Astrocyte (in vitro differentiated cells and primary cell): ENCODE results near the gene RANBP3. TPM values are rescaled to one million over a fixed set of nuclear protein-coding genes. Genes with fewer than 3 reads are reported as not detected.

Experiments
- DNase-seq: peaks from one replicate; pipeline ENCODE4 v3.0.0-alpha.2; 2010; ENCODE audit warnings: low read depth
- FAIRE-seq: peaks from 2 replicates; lab custom pipeline; 2011; peaks lifted over from hg19 to GRCh38; lab: Jason Lieb, UNC
- H2AFZ ChIP-seq: 2 replicates; pipeline ENCODE4 v1.6.0; 2012; ENCODE audit warnings: low read depth, low read length, inconsistent platforms
- H3K27ac ChIP-seq: 2 replicates; pipeline ENCODE4 v1.5.1; 2011; ENCODE audit warnings: low read depth, low read length, inconsistent platforms
- H3K27me3 ChIP-seq: 2 replicates; pipeline ENCODE4 v1.6.0; 2011; ENCODE audit warnings: low read length, inconsistent platforms; ENCODE audit not compliant: insufficient read depth
- H3K36me3 ChIP-seq: 2 replicates; pipeline ENCODE4 v1.5.1; 2011; ENCODE audit warnings: low read length, inconsistent platforms; ENCODE audit not compliant: insufficient read depth
- H3K4me1 ChIP-seq: 2 replicates; pipeline ENCODE4 v1.5.1; 2011; ENCODE audit warnings: low read length, inconsistent platforms; ENCODE audit not compliant: insufficient read depth
- H3K4me2 ChIP-seq: 2 replicates; pipeline ENCODE4 v1.6.0; 2012; ENCODE audit warnings: low read length, inconsistent platforms
- H3K4me3 ChIP-seq: 2 replicates; pipeline ENCODE4 v1.5.1; 2011; ENCODE audit warnings: low read depth, mild to moderate bottlenecking, low read length, inconsistent platforms; ENCODE audit not compliant: insufficient read depth
- H3K79me2 ChIP-seq: 2 replicates; pipeline ENCODE4 v1.6.0; 2012; ENCODE audit warnings: mild to moderate bottlenecking, low read length, inconsistent platforms; ENCODE audit not compliant: insufficient read depth
- H3K9ac ChIP-seq: 2 replicates; pipeline ENCODE4 v1.6.0; 2012; ENCODE audit warnings: mild to moderate bottlenecking, low read length, inconsistent platforms
- H3K9me3 ChIP-seq: 2 replicates; pipeline ENCODE4 v1.5.1; 2012; ENCODE audit warnings: low read depth, mild to moderate bottlenecking, low read length, inconsistent platforms; ENCODE audit not compliant: insufficient read depth
- H4K20me1 ChIP-seq: 2 replicates; pipeline ENCODE4 v1.6.0; 2012; ENCODE audit warnings: low read length, inconsistent platforms; ENCODE audit not compliant: insufficient read depth
- H3K27ac Mint-ChIP-seq: one replicate; pipeline ENCODE4 v1.8.0; 2021; ENCODE audit warnings: mild to moderate bottlenecking, mixed read lengths; ENCODE audit not compliant: unreplicated experiment
- H3K27me3 Mint-ChIP-seq: one replicate; pipeline ENCODE4 v1.8.0; 2021; ENCODE audit warnings: low read depth, mixed read lengths; ENCODE audit not compliant: unreplicated experiment
- H3K36me3 Mint-ChIP-seq: one replicate; pipeline ENCODE4 v1.8.0; 2021; ENCODE audit warnings: low read depth, mixed read lengths; ENCODE audit not compliant: unreplicated experiment
- H3K4me1 Mint-ChIP-seq: one replicate; pipeline ENCODE4 v1.8.0; 2021; ENCODE audit warnings: low read depth, mixed read lengths; ENCODE audit not compliant: unreplicated experiment
- H3K4me3 Mint-ChIP-seq: one replicate; pipeline ENCODE4 v1.8.0; 2021; ENCODE audit warnings: mild to moderate bottlenecking, moderate library complexity, mixed read lengths; ENCODE audit not compliant: unreplicated experiment
- H3K9me3 Mint-ChIP-seq: one replicate; pipeline ENCODE4 v1.8.0; 2021; ENCODE audit warnings: mild to moderate bottlenecking, mixed read lengths; ENCODE audit not compliant: unreplicated experiment
- CTCF ChIP-seq: IDR thresholded peaks from 2 replicates; pipeline ENCODE4 v1.5.1; 2011; ENCODE audit warnings: low read depth, mild to moderate bottlenecking, inconsistent platforms, low read length, moderate library complexity; ENCODE audit not compliant: insufficient read depth
- EZH2 ChIP-seq: IDR thresholded peaks from 2 replicates; pipeline ENCODE4 v1.6.1; 2012; ENCODE audit warnings: mild to moderate bottlenecking, low read length, inconsistent platforms; ENCODE audit not compliant: insufficient read depth
- total RNA-seq: library from RNA; stranded (reverse); gene quantifications from 2 replicates; pipeline ENCODE4 v1.2.1, GENCODE V29; 2021

RANBP3 gene
- total RNA-seq, 1 donor from 2014 or later, result 70.5 TPM

- H3K27ac Mint-ChIP-seq, result no peak overlapping the region
- no peak for FAIRE-seq
Measured at GRCh38 chr19:5893907-5894703, 83.8 kb downstream of the RANBP3 start.

GRCh38 chr19:5893296-5893903, 84.5 kb downstream of the RANBP3 start:
- H3K27me3 Mint-ChIP-seq, result peaks cover 4% of the 10 kb centered on the region
- Histone ChIP-seq H3K4me2 (no peak overlapping the region), H3K79me2 (peaks cover 17% of the 10 kb centered on the region), H3K36me3 (no peaks in the 10 kb centered on the region), H3K9me3 (no peaks in the 10 kb centered on the region), H3K4me3 (no peak overlapping the region), H4K20me1 (peaks cover 44% of the 10 kb centered on the region), H3K4me1 (peaks cover 6% of the 10 kb centered on the region), H3K27ac (no peak overlapping the region), H3K27me3 (no peaks in the 10 kb centered on the region), H2AFZ (no peak overlapping the region), H3K9ac (no peak overlapping the region)
- DNase-seq, result no peak
- H3K4me1 Mint-ChIP-seq, result no peaks in the 10 kb centered on the region
- no peak for FAIRE-seq
- H3K27ac Mint-ChIP-seq, result no peak overlapping the region
- no peaks in the 10 kb centered on the region for H3K36me3 Mint-ChIP-seq
- no peak overlapping the region for H3K4me3 Mint-ChIP-seq
- TF ChIP-seq EZH2 (no peak), CTCF (no peak)
- H3K9me3 Mint-ChIP-seq, result no peaks in the 10 kb centered on the region

More at GRCh38 chr19:5893907-5894703, 83.8 kb downstream of the RANBP3 start:
- Histone ChIP-seq H3K27ac (no peak overlapping the region), H3K9me3 (no peaks in the 10 kb centered on the region), H4K20me1 (peaks cover 49% of the 10 kb centered on the region), H3K4me1 (peaks cover 6% of the 10 kb centered on the region), H3K79me2 (peaks cover 21% of the 10 kb centered on the region), H3K36me3 (no peaks in the 10 kb centered on the region), H3K27me3 (no peaks in the 10 kb centered on the region), H3K4me2 (no peak overlapping the region), H3K4me3 (no peak overlapping the region), H3K9ac (no peak overlapping the region), H2AFZ (no peak overlapping the region)
- no peak for DNase-seq
- Mint-ChIP-seq H3K27me3 (peaks cover 4% of the 10 kb centered on the region), H3K9me3 (no peaks in the 10 kb centered on the region), H3K36me3 (no peaks in the 10 kb centered on the region), H3K4me1 (no peaks in the 10 kb centered on the region), H3K4me3 (no peak overlapping the region)
- TF ChIP-seq EZH2, result no peak
- no peak for TF ChIP-seq CTCF
